Fibroblast of skin of scalp (primary cell): Measurements from ENCODE around the gene TADA2A.
A peak's percentile ranks its signal among the peaks of the same experiment; 100 is the strongest.
"Not testable (repeated sequence)": the region's sequence is repeated elsewhere in the genome, so short reads cannot be mapped to it uniquely, and the experiment has no call there.

Experiments
- DNase-seq: peaks from one replicate; pipeline ENCODE4 v3.0.0-alpha.2; 2013

The TADA2A gene

DNA sequence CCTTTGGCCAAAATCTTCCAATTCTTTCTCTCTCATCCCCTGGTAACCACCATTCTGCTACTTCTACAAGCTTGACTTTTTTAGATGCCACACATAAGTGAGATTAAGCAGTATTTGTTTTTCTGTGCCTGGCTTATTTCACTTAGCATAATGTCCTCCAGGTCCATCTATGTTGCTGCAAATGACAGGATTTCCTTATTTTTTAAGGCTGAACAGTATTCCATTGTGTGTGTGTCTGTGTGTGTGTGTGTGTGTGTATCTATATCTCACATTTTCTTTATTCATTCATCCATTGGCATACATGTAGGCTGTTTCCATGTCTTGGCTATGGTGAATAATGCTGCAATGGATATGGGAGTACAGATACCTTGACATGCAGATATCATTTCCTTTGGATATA lies 6.2 kb upstream of the TADA2A start:
- DNase-seq, result no peak

DNA sequence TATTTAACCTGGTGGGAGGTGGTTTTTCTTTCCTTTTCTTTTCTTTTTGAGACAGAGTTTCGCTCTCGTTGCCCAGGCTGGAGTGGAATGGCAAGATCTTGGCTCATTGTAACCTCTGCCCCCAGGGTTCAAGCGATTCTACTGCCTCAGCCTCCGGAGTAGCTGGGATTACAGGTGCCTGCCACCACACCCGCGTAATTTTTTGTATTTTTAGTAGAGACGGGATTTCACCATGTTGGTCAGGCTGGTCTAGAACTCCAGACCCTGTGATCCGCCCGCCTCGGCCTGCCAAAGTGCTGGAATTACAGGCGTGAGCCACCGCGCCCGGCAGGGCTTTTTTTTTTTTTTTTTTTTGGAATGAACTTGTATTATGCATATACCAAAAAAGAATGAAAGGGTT lies 1.2 kb upstream of the TADA2A start:
- DNase-seq, result not testable (repeated sequence)

DNA sequence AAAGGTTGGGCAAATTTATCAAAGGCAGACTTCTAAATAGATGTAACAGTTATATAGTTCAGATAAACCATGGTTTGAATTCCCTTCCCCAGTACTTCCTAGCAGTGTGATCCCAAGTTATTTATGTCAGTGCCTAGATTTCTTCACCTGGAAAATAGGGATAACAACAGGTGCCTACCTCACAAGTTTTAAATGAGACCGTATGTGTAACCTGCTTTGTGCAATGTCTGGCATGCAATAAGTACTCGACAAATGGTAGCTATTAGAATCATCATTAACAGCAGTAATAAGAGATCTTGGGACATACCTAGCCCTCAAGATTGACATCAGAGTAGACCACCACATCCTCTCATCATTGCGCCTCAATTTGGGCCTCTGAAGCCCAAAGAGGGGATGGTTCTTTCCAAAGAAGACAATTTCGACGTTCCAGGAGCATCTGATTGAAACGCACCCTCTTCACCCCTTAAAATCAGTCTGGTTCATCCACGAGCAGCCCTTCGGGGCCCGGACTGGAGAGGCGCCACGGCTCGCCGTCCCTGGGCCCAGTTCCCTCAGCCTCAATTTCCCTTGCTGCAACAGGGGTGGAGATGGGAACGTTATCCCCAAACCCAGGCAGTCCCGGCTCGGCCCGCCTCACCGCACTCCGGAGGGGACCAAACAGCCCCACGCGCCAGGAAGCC lies 591 bp upstream of the TADA2A start:
- no peak for DNase-seq

DNA sequence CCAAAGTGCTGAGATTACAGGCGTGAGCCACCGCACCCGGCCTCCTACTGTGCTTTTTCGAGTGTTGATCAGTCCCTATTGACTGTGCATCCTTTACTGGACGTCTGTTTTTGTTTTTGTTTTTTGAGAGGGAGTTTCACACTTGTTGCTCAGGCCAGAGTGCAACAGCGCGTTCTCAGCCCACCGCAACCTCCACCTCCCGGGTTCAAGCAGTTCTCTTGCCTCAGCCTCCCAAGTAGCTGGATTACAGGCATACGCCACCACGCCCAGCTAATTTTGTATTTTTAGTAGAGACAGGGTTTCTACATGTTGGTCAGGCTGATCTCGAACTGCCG lies 1.4 kb downstream of the TADA2A start:
- not testable (repeated sequence) for DNase-seq

DNA sequence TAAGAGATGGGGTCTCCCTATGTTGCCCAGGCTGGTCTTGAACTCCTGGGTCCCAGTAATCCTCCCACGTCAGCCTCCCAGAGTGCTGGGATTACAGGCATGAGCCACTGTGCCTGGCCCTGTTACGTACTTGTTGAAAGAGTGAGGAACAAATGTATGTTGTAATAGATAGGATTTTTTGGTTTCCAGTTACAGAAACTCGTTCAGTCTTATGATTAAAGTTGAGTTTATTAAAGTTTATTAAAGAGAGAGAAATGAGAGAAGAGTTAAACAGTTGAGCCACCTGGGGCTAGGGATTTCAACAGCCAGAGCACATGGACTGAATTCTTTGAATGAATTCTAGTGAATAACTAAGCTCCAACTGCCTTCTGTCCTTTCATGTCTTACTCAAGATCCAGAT lies 3.7 kb downstream of the TADA2A start:
- DNase-seq, result no peak

DNA sequence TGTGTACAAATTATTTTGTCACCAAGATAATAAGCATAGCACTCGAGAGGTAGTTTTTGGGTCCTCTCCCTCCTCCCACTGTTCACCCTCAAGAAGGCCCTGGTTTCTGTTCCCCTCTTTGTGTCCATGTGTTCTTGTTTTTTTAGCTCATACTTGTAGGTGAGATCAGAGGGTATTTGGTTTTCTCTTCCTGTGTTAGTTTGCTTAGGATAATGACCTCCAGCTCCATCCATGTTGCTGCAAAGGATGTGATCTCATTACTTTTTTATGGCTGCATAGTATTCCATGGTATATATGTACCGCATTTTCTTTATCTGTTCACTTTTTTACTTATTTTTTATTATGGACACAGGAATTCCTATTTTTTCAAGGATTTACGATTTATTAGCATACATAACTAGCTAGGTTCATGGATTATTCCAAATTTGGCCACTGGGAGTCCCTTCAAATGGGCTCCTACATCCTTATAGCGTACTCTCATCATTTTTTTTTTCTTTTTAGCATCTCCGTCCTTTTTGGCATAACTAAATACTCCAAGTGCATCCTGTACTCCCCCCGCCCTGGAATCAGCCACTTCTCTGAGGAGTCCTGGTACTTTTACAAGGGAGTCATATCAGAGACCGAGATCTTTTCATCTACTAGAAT lies 7.3 kb downstream of the TADA2A start:
- DNase-seq, result no peak

DNA sequence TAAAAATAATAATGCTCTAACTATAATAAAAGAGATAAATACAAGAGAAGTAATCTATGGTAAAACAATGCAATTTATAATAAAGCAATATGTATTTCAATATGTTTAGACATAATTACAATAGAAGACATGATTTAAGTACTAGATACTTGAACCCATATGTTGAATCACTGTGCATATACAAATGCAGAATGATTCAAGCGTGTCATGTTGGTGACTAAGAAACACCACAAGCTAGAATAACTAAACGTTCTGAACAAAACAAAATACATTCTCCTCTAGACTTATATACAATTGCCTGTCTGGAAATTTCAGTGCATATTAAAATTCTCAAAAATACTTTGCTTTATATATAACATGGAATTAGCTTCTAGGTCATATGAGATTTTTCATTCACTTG lies 11.2 kb downstream of the TADA2A start:
- peak; percentile 14 for DNase-seq

DNA sequence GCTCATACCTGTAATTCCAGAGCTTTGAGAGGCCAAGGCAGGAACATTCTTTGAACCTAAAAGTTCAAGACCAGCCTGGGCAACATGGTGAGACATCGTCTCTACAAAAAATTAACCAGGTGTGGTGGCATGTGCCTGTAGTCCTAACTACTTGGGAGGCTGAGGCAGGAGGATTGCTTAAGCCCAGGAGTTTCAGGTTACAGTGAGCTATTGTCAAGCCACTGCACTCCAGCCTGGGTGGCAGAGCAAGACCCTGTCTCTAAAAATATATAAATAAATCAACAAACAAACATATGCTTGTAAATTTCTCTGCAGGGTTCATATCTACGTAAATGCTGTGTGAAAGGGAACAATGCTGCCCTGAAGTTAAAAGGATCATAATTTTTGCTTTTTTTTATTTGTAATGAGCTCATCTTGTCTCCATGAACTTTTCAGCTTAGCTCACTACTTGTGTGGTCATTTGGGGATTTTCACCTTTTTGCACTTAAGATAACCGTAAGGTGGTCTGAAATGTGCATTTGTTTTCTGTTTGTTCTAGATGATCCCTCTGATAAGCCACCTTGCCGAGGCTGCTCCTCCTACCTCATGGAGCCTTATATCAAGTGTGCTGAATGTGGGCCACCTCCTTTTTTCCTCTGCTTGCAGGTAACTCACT lies 16.4 kb downstream of the TADA2A start:
- DNase-seq, result no peak

DNA sequence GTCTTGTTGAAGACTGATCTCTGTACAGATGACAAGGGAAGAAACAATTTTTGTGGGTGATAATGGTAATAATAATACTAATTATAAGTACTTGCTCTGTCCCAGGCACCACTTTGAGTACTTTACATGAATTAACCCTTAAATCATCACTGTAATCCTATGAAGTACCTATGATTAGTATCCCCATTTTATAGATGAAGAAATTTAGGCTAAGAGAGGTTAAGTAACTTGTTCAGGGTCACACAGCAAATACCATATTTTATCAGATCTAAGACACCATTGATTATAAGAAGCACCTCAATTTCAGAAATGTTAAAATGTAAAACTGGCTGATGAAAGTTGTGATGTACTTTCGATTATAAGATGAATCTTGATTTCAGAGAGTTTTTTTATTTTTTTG lies 18.6 kb downstream of the TADA2A start:
- no peak for DNase-seq

DNA sequence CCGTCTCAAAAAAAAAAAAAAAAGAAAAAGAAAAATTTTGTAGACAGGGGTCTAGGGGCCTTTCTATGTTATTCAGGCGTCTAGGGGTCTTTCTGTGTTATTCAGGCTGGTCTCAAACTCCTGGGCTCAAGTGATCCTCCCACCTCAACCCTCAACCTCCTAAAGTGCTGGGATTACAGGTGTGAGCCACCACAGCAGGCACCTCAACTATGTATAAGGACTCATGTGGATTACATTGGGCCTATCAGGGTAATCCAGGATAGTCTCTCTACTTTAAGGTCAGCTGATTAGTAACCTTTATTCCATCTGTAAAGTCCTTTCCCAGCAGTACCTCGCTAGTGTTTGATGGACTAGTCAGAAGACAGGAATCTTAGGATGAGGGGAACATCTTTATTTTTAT lies 22.4 kb downstream of the TADA2A start:
- no peak for DNase-seq

DNA sequence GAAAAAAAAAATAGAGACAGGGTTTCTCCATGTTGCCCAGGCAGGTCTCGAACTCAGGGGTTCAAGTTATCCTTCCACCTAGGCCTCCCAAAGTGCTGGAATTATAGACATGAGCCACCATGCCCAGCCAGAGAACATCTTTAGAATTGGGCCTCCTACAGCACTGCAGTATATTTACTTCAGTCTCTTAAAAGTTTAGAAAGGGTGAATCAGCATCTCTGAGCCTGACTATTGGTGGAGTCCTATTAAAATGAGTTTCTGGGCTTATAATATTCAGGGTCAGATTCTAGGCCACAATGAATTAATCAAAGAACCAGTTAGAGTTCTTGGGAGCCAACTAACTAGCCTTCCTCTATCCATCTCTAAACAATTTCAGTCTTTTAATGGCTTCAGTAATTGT lies 22.8 kb downstream of the TADA2A start:
- no peak for DNase-seq

DNA sequence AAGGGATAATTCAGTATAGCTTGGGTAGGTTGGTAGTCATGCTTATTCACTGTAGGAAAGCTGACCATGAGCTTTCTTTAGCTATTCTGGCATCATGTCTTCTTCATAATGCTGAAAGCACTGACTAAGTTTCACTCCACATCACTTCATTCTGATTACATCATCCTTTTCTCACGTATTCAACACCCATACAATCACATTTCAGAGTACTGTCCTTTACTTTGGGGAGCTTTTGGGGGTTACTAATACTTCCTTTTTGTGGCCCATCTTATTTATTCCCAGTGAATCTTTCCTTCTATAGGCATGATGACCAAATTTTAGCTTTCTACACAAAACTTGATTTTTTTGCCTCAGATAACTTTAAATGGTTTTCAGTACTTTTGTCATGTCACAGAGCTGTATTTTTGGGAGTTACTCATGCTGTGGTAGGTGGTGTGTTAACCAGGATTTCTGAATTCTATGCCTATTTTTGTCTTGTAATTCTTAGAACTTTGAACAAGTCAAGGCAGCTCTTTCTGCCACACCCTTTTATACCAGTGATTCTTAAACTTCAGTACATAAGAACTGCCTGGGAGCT lies 23.5 kb downstream of the TADA2A start:
- DNase-seq, result peak; percentile 58

DNA sequence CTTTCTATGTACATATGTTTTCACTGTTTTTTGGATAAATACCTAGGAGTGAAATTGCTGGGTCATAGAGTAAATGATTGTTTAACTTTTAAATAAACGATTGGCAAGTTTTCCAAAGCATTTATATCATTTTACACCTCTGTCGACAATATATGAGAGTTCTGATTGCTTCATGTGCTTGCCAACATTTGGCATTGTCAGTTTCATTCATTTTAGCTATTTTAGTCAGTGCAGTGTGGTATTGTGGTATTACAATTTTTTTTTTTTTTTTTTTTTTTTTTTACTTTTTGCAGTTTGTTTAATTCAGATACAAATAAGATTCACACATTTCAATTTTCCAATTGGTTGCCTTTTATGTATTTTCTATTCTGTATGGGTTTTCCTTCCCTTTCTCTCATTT lies 26.0 kb downstream of the TADA2A start:
- DNase-seq, result no peak

DNA sequence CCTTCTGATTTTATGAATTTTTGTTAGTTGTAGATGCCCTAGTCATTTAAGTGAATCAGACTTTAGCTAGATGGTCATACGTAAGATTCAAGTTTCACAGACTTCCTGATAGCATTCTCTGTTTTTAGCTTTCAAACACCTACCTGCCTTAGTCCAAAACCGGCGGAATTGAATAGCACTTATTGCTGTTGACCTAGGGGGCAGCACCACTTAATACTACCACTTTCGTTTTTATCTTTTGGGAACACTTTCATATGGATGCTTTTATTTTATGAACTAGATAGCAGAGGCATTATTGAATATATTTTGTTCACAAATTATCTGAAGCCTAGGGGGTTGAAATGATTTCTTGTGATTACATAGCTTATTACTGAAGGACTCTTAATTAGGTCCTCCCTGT lies 31.5 kb downstream of the TADA2A start:
- DNase-seq, result no peak

DNA sequence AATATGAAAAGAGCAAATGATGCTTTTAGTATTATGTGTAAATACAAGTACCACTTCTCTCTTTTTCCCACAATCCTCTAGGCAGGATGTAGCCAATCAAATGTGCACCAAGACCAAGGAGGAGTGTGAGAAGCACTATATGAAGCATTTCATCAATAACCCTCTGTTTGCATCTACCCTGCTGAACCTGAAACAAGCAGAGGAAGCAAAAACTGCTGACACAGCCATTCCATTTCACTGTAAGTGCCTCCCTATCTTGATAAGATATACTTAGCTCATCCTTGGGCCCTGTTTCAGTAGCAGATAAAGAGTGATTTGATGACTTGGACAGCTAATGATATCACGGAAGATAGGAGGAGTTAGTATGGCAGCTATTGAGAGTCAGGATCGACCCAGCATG lies 33.7 kb downstream of the TADA2A start:
- no peak for DNase-seq

DNA sequence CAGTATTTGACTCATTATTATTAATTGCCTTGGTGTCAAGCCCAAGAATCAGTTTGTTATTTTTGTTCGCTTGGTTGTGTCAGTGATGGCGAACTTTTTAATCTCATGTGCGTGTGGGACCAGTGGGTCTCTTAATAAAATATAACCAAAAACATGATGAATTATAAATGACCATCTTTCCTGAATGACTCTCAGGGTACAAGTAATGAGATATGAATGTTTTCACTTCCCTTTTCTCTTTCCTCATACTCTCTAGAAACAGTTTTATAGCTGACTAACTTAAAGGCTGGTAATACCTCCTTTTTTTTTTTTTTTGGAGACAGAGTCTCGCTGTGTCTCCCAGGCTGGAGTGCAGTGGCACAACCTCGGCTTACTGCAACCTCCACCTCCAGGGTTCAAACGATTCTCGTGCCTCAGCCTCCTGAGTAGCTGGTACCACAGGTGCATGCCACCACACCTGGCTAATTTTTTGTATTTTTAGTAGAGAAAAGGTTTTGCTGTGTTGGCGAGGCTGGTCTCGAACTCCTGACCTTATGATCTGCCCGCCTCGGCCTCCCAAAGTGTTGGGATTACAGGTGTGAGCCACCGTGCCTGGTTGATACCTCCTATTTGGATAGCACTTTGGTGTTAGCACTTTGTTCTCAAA lies 34.8 kb downstream of the TADA2A start:
- not testable (repeated sequence) for DNase-seq

DNA sequence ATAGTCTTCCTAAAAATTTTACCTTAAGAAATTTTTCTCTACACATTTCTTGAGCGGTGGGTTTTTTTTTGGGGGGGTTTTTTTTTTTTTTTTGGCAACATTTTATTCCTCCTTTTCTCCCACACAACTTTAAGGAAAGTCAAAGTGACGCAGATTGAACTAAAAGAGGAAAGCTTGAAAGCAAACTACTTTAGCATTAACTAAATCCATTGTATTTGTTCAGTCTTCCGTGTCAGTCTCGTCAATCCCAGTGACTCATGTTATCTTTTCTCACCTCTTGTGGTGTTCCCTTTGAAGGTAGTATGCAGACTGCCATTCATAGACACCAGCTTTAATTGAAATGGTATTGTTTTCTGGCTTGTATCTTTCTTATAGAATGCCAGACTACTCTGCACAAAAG lies 39.3 kb downstream of the TADA2A start:
- no peak for DNase-seq

DNA sequence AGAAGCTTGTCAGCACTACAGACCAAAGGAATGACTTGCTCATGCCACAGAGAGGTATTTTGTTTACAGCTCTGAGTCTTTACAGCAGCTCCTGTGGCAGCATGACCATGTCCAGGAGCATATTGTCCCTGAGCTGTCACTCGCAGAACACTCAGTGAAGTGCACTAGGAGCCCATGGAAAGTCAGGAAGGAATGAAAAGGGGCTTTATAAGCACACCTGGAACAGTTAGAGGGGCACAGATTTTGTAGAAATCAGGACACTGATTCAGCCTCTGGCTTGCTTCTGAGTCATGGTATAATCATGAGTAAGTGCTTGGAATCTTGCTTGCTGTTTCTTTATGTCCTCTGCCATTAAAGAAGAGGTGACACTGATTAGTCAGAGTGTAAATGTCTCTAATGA lies 41.0 kb downstream of the TADA2A start:
- DNase-seq, result peak; percentile 35

DNA sequence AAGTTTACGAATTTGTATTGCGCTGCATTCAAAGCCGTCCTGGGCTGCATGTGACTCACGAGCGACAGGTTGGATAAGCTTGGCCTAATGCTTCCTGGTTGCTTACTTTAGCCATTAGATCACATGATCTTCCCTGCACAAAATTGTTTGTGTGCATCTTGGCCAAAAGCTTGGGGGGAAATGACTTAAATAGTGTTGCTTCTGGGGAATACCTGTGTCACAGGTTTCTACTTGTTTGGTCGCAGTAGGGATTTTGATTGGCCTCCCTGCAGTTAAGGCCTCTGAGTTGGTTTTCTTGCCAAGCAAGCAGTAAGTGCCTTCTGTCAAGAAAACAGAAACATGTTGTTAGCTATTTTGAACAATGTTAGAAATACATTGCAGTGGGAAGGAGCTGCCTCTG lies 43.4 kb downstream of the TADA2A start:
- DNase-seq, result no peak

DNA sequence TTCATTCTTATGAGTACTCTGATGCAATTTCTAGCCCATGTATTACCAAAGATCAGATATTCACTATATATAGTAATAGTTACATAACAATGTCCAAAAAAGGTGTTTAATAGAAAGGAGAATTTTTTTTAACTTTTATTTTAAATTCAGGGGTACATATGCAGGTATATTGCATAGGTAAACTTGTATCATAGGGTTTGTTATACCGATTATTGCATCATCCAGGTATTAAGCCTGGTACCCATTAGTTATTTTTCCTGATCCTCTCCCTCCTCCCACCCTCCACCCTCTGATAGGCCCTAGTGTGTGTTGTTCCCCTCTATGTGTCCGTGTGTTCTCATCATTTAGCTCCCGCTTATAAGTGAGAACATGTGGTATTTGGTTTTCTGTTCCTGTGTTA lies 51.1 kb downstream of the TADA2A start:
- not testable (repeated sequence) for DNase-seq

DNA sequence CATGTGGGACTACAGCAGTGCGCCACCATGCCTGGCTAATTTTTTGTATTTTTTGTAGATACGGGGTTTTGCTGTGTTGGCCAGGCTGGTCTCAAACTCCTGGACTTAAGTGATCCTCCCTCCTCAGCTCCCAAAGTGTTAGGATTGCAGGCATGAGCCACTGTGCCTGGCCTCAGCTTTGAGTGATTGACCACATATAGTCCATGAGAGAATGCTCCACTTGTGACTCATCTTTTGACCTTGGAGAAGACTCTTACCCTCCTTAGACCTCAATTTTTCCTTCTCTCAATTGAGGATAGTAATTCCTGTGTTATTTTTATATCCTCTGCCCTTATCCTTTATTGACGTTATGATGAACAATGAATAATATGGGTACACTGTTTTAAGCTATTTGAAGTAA lies 52.1 kb downstream of the TADA2A start:
- DNase-seq, result peak; percentile 82

DNA sequence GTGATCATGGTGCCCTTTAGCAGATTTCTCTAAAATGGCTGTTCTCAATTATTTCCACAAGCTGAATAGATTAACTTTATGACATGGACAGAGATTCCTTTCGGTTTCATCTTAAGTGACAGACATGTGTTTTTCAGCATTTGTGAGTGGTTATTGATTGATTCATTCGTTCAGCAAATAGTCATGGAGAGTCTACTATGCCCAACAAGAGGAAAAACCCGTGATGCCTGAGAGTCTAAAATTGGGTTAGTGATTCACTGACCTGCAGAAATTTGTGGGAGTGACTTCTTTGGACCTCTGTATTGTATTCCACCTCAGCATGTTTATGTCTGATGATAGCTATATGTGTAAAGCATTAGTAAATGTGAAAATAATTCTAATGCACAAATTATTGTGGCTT lies 55.0 kb downstream of the TADA2A start:
- no peak for DNase-seq

DNA sequence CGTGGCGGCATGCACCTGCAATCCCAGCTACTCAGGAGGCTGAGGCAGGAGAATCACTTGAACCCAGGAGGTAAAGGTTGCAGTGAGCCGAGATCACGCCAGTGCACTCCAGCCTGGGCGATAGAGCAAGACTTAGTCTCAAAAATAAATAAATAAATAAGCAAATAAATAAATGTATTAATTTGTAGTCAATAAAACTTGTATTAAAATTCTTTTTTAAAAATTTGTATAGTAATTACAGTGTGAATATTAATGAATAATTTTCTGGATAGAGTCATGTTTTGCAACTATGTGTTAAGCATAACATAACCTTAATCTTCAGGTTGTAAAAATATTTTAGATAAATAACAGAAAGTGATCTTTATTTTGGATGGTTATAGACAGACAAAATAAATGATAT lies 55.8 kb downstream of the TADA2A start:
- no peak for DNase-seq

DNA sequence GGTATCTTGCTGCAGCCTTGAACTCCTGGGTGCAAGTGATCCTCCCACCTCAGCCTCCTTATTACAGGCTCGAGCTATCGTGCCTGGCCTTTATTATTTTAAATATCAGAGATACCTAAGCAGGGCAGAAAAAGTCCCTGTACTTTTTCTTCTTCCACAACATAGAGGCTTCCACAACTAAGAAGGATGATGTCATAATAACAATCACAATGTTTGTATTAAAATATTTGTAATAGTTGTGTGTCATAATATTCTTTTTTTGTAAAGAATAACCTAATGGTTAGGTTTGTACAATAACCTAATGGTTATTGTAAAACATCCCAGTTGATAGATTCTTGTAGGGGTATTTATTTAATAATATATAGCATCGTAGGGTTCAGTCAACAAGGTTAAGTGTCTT lies 56.4 kb downstream of the TADA2A start:
- no peak for DNase-seq
